GM23338 (cell line): ENCODE measurements around the gene FYCO1. TPM values are rescaled to one million over a fixed set of nuclear protein-coding genes. Genes with fewer than 3 reads are reported as not detected.

ENCODE experiments used
- ATAC-seq: fragments of 200-7000 bp; cut with Tn5 transposase; 3 replicates; pipeline ENCODE4 v1.9.1; 2020
- DNase-seq: peaks from one replicate; pipeline ENCODE4 v3.0.0-alpha.2; 2015; ENCODE audit warnings: low spot score
- H2AFZ ChIP-seq: fragments of 200-600 bp; sonication (generic); 2 replicates; pipeline ENCODE4 v1.8.0; 2016; ENCODE audit warnings: antibody characterized with exemption, mild to moderate bottlenecking, moderate library complexity
- H3F3A ChIP-seq: fragments of 200-600 bp; sonication (generic); replicated peaks from 2 replicates; pipeline ENCODE4 v1.8.0; 2017; ENCODE audit warnings: antibody characterized with exemption, mixed run types, low read depth
- H3K27ac ChIP-seq: fragments of 200-600 bp; sonication (generic); 2 replicates; pipeline ENCODE4 v1.6.1; 2016; ENCODE audit warnings: low read depth
- H3K27me3 ChIP-seq: fragments of 200-600 bp; sonication (generic); 2 replicates; pipeline ENCODE4 v1.8.0; 2016; ENCODE audit warnings: mild to moderate bottlenecking, mixed run types, moderate library complexity; ENCODE audit not compliant: insufficient read depth
- H3K36me3 ChIP-seq: fragments of 200-600 bp; sonication (generic); 2 replicates; pipeline ENCODE4 v1.8.0; 2016; ENCODE audit warnings: mild to moderate bottlenecking; ENCODE audit not compliant: insufficient read depth
- H3K4me1 ChIP-seq: fragments of 200-600 bp; sonication (generic); 2 replicates; pipeline ENCODE4 v1.8.0; 2016; ENCODE audit warnings: mild to moderate bottlenecking, moderate library complexity; ENCODE audit not compliant: insufficient read depth
- H3K4me2 ChIP-seq: fragments of 200-600 bp; sonication (generic); 2 replicates; pipeline ENCODE4 v1.7.1; 2017; ENCODE audit warnings: mixed run types
- H3K4me3 ChIP-seq: fragments of 200-600 bp; sonication (generic); 2 replicates; pipeline ENCODE4 v1.6.1; 2016; ENCODE audit warnings: mixed run types
- H3K79me2 ChIP-seq: fragments of 200-600 bp; sonication (generic); replicated peaks from 2 replicates; pipeline ENCODE4 v1.8.0; 2017; ENCODE audit warnings: mild to moderate bottlenecking; ENCODE audit not compliant: insufficient read depth
- H3K9me2 ChIP-seq: fragments of 200-600 bp; sonication (generic); 2 replicates; pipeline ENCODE4 v1.8.0; 2017; ENCODE audit not compliant: insufficient read depth
- H4K20me1 ChIP-seq: fragments of 200-600 bp; sonication (generic); replicated peaks from 2 replicates; pipeline ENCODE4 v1.8.0; 2017; ENCODE audit warnings: mild to moderate bottlenecking; ENCODE audit not compliant: insufficient read depth
- H3K27ac Mint-ChIP-seq: 2 replicates; pipeline ENCODE4 v1.8.0; 2020; ENCODE audit warnings: inconsistent platforms, mild to moderate bottlenecking, moderate library complexity, mixed read lengths
- H3K27me3 Mint-ChIP-seq: 3 replicates; pipeline ENCODE4 v1.8.0; 2022; ENCODE audit warnings: low read depth, mild to moderate bottlenecking, moderate library complexity, mixed read lengths, inconsistent platforms; ENCODE audit not compliant: insufficient read depth, poor library complexity
- H3K36me3 Mint-ChIP-seq: 3 replicates; pipeline ENCODE4 v1.8.0; 2021; ENCODE audit warnings: low read depth, mild to moderate bottlenecking, inconsistent platforms, moderate library complexity, mixed read lengths
- H3K4me1 Mint-ChIP-seq: 3 replicates; pipeline ENCODE4 v1.8.0; 2020; ENCODE audit warnings: mild to moderate bottlenecking, inconsistent platforms, mixed read lengths
- H3K4me3 Mint-ChIP-seq: 3 replicates; pipeline ENCODE4 v1.8.0; 2021; ENCODE audit warnings: moderate library complexity, mild to moderate bottlenecking, inconsistent platforms, mixed read lengths
- H3K9me3 Mint-ChIP-seq: 3 replicates; pipeline ENCODE4 v1.8.0; 2020; ENCODE audit warnings: moderate library complexity, mild to moderate bottlenecking, inconsistent platforms, mixed read lengths
- CREB1 ChIP-seq: fragments of 250-450 bp; sonication (Bioruptor Pico); IDR thresholded peaks from 2 replicates; pipeline ENCODE4 v1.5.0; 2020; ENCODE audit warnings: low read depth, mild to moderate bottlenecking, moderate library complexity
- EZH2 ChIP-seq: fragments of 200-600 bp; sonication (generic); IDR thresholded peaks from one replicate; pipeline ENCODE4 v1.8.0; 2017; ENCODE audit warnings: antibody characterized with exemption, mild to moderate bottlenecking, low read depth; ENCODE audit not compliant: unreplicated experiment
- EZH2phosphoT487 ChIP-seq: fragments of 200-600 bp; sonication (generic); IDR thresholded peaks from one replicate; pipeline ENCODE4 v1.8.1; 2018; ENCODE audit warnings: antibody characterized with exemption; ENCODE audit not compliant: unreplicated experiment
- JUNB ChIP-seq: IDR thresholded peaks from one replicate; pipeline ENCODE4 v1.6.1; 2016; ENCODE audit warnings: antibody characterized with exemption; ENCODE audit not compliant: unreplicated experiment
- NANOG ChIP-seq: IDR thresholded peaks from 2 replicates; pipeline ENCODE4 v1.6.1; 2016; ENCODE audit warnings: antibody characterized with exemption, borderline replicate concordance
- POLR2AphosphoS5 ChIP-seq: IDR thresholded peaks from 2 replicates; pipeline ENCODE4 v1.6.1; 2016; ENCODE audit warnings: antibody characterized with exemption, low read depth
- STAT1 ChIP-seq: IDR thresholded peaks from one replicate; pipeline ENCODE4 v1.6.1; 2016; ENCODE audit warnings: antibody characterized with exemption; ENCODE audit not compliant: unreplicated experiment
- ZNF114 ChIP-seq: fragments of 250-450 bp; sonication (Bioruptor Pico); IDR thresholded peaks from 2 replicates; pipeline ENCODE4 v1.5.0; 2020; ENCODE audit warnings: mild to moderate bottlenecking, moderate library complexity
- ZNF331 ChIP-seq: fragments of 250-450 bp; sonication (Bioruptor Pico); IDR thresholded peaks from 2 replicates; pipeline ENCODE4 v1.5.0; 2020; ENCODE audit warnings: low read depth, mild to moderate bottlenecking, moderate library complexity
- polyA plus RNA-seq: library from polyadenylated mRNA; unstranded; fragments of >200 nt; fragmentation: Nextera tagmentation; extraction: Ambion mirVana; gene quantifications from 2 replicates; pipeline ENCODE4 v1.2.1, GENCODE V29; 2016
- total RNA-seq: library from RNA; depleted of rRNA; stranded (reverse); fragments of >200 nt; shearing (Covaris generic); gene quantifications from 2 replicates; pipeline ENCODE4 v1.2.3, GENCODE V29; 2014
- TF ChIP-seq, protein P1 (sequence below): IDR thresholded peaks from 2 replicates; pipeline ENCODE4 v1.6.1; 2016; ENCODE audit warnings: antibody characterized with exemption
- TF ChIP-seq, protein P2 (sequence below), 2 experiments: fragments of 200-600 bp in 1 of 2; sonication (generic) in 1 of 2; conservative IDR thresholded peaks; 2 replicates each; pipeline versions ENCODE4 v1.5.1 to v1.6.1; 2016 to 2017; ENCODE audit warnings: antibody characterized with exemption in 2 of 2, low read depth in 2 of 2, mild to moderate bottlenecking in 2 of 2, moderate library complexity in 1 of 2
- TF ChIP-seq, protein P3 (sequence below): fragments of 250-450 bp; sonication (Bioruptor Pico); IDR thresholded peaks from 2 replicates; pipeline ENCODE4 v1.5.0; 2020; ENCODE audit warnings: mild to moderate bottlenecking, moderate library complexity

The FYCO1 gene
- total and polyA plus RNA-seq, 2 experiments from 2014 or later, result 4.5 to 17.2 TPM

DNA sequence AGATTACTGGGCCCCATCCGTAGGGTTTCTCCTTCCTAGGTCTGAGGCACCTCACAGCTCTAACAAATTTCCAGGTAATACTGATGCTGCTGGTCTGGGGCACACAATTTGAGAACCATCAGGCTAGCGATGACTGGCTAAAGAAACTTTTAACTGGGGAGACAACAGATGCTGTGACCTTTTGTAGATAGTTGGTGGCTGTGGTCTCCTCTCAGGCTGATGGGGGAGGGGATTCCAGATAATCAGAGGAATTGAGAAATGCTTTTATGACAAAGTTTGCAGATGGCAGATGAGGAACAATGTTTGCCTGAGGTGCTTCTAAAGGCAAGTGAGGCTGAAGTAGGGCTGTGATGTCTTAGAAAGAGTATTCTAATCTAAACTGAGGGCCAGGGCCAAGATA lies 123.1 kb downstream of the FYCO1 start (continued):
- TF ChIP-seq, protein P1, sequence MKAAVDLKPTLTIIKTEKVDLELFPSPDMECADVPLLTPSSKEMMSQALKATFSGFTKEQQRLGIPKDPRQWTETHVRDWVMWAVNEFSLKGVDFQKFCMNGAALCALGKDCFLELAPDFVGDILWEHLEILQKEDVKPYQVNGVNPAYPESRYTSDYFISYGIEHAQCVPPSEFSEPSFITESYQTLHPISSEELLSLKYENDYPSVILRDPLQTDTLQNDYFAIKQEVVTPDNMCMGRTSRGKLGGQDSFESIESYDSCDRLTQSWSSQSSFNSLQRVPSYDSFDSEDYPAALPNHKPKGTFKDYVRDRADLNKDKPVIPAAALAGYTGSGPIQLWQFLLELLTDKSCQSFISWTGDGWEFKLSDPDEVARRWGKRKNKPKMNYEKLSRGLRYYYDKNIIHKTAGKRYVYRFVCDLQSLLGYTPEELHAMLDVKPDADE, result no peak
- TF ChIP-seq NANOG (no peak), ZNF114 (CRISPR knock-in tag) (no peak), POLR2AphosphoS5 (no peak)
- TF ChIP-seq, protein P2, sequence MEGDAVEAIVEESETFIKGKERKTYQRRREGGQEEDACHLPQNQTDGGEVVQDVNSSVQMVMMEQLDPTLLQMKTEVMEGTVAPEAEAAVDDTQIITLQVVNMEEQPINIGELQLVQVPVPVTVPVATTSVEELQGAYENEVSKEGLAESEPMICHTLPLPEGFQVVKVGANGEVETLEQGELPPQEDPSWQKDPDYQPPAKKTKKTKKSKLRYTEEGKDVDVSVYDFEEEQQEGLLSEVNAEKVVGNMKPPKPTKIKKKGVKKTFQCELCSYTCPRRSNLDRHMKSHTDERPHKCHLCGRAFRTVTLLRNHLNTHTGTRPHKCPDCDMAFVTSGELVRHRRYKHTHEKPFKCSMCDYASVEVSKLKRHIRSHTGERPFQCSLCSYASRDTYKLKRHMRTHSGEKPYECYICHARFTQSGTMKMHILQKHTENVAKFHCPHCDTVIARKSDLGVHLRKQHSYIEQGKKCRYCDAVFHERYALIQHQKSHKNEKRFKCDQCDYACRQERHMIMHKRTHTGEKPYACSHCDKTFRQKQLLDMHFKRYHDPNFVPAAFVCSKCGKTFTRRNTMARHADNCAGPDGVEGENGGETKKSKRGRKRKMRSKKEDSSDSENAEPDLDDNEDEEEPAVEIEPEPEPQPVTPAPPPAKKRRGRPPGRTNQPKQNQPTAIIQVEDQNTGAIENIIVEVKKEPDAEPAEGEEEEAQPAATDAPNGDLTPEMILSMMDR (conservative IDR thresholded peaks at IDR 0.05; ENCODE audit: low read depth in 2 of 2), result no peak

DNA sequence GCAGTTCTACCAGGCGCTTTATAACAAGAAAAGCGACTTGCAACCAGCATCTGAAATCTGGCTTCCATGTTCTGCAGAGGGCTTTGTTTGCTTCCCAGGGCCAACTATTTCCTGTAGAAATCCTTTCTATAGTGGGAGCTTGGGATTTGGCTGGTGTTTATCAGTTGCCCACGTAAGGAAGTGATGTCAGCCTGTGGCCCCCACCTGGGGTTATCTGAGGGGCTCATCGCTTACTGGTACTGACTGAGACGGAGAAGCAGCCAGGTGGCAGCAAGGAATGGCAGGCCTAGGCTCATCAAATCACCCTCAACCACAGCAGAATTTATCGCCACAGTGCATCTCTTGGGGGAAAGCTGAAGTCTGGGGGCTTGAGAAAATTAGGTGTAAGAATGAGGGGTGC lies 123.8 kb downstream of the FYCO1 start:
- H3K4me2 ChIP-seq, result 0 out of 2 replicates have a peak overlapping the region, but pooled peaks have one; percentile 20
- H3K36me3 ChIP-seq, result no peaks in the 10 kb centered on the region
- peak overlapping the region; percentile 84 for H2AFZ ChIP-seq
- no peak overlapping the region for H3K4me3 ChIP-seq
- Mint-ChIP-seq H3K9me3 (no peaks in the 10 kb centered on the region), H3K27ac (peak overlapping the region; percentile 10; the same call in 1 of the 2 replicates), H3K4me3 (no peak overlapping the region), H3K4me1 (peaks cover 14% of the 10 kb centered on the region), H3K27me3 (peaks cover 4% of the 10 kb centered on the region), H3K36me3 (no peaks in the 10 kb centered on the region)
- H3F3A ChIP-seq, result no peaks in the 10 kb centered on the region
- 0 out of 2 replicates have a peak, but pooled peaks cover 3% of the 10 kb centered on the region for H3K9me2 ChIP-seq
- ATAC-seq, result peak; percentile 52
- H3K4me1 ChIP-seq, result peaks cover 8% of the 10 kb centered on the region
- peak; percentile 13 for DNase-seq
- H4K20me1 ChIP-seq, result no peaks in the 10 kb centered on the region
- H3K27ac ChIP-seq, result no peak overlapping the region
- no peaks in the 10 kb centered on the region for H3K79me2 ChIP-seq
- H3K27me3 ChIP-seq, result no peaks in the 10 kb centered on the region
- no peak for TF ChIP-seq POLR2AphosphoS5
- no peak for TF ChIP-seq NANOG
- no peak for TF ChIP-seq STAT1
- TF ChIP-seq JUNB, result no peak
- no peak for TF ChIP-seq ZNF114 (CRISPR knock-in tag)
- TF ChIP-seq ZNF331 (CRISPR knock-in tag), result no peak
- TF ChIP-seq, protein P2 (conservative IDR thresholded peaks at IDR 0.05; ENCODE audit: low read depth in 2 of 2), result no peak
- no peak for TF ChIP-seq EZH2phosphoT487
- TF ChIP-seq, protein P3, sequence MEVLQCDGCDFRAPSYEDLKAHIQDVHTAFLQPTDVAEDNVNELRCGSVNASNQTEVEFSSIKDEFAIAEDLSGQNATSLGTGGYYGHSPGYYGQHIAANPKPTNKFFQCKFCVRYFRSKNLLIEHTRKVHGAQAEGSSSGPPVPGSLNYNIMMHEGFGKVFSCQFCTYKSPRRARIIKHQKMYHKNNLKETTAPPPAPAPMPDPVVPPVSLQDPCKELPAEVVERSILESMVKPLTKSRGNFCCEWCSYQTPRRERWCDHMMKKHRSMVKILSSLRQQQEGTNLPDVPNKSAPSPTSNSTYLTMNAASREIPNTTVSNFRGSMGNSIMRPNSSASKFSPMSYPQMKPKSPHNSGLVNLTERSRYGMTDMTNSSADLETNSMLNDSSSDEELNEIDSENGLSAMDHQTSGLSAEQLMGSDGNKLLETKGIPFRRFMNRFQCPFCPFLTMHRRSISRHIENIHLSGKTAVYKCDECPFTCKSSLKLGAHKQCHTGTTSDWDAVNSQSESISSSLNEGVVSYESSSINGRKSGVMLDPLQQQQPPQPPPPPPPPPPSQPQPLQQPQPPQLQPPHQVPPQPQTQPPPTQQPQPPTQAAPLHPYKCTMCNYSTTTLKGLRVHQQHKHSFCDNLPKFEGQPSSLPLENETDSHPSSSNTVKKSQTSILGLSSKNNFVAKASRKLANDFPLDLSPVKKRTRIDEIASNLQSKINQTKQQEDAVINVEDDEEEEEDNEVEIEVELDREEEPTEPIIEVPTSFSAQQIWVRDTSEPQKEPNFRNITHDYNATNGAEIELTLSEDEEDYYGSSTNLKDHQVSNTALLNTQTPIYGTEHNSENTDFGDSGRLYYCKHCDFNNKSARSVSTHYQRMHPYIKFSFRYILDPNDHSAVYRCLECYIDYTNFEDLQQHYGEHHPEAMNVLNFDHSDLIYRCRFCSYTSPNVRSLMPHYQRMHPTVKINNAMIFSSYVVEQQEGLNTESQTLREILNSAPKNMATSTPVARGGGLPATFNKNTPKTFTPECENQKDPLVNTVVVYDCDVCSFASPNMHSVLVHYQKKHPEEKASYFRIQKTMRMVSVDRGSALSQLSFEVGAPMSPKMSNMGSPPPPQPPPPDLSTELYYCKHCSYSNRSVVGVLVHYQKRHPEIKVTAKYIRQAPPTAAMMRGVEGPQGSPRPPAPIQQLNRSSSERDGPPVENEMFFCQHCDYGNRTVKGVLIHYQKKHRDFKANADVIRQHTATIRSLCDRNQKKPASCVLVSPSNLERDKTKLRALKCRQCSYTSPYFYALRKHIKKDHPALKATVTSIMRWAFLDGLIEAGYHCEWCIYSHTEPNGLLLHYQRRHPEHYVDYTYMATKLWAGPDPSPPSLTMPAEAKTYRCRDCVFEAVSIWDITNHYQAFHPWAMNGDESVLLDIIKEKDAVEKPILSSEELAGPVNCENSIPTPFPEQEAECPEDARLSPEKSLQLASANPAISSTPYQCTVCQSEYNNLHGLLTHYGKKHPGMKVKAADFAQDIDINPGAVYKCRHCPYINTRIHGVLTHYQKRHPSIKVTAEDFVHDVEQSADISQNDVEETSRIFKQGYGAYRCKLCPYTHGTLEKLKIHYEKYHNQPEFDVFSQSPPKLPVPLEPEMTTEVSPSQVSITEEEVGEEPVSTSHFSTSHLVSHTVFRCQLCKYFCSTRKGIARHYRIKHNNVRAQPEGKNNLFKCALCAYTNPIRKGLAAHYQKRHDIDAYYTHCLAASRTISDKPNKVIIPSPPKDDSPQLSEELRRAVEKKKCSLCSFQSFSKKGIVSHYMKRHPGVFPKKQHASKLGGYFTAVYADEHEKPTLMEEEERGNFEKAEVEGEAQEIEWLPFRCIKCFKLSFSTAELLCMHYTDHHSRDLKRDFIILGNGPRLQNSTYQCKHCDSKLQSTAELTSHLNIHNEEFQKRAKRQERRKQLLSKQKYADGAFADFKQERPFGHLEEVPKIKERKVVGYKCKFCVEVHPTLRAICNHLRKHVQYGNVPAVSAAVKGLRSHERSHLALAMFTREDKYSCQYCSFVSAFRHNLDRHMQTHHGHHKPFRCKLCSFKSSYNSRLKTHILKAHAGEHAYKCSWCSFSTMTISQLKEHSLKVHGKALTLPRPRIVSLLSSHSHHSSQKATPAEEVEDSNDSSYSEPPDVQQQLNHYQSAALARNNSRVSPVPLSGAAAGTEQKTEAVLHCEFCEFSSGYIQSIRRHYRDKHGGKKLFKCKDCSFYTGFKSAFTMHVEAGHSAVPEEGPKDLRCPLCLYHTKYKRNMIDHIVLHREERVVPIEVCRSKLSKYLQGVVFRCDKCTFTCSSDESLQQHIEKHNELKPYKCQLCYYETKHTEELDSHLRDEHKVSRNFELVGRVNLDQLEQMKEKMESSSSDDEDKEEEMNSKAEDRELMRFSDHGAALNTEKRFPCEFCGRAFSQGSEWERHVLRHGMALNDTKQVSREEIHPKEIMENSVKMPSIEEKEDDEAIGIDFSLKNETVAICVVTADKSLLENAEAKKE, result no peak
- TF ChIP-seq CREB1 (CRISPR knock-in tag), result no peak
- TF ChIP-seq, protein P1, result no peak
- TF ChIP-seq EZH2, result no peak
